ENCODE measurements around the gene IKBIP.
A peak's percentile ranks its signal among the peaks of the same experiment; 100 is the strongest.
"Not testable (repeated sequence)": the region's sequence is repeated elsewhere in the genome, so short reads cannot be mapped to it uniquely, and the experiment has no call there.

Gene IKBIP

DNA sequence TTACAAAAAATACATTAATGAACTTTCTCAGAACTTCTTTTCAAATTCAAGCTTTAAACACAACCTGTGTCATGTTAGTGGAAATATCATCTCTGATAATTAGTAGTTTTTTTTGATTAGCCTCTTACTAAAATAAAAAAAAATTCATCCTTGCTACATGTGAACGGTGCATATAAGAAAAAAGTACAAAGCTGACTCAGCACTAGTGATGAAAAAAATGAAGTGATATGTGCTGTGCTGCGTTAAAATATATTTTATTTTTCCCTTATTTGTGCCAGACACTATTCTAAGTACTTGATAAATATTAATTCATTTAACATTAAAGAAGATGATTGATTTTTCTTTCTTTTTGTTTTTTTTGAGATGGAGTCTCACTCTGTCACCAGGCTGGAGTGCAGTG lies 7.5 kb downstream of the IKBIP start:
- no peak for DNase-seq (ENCODE audit: low spot score)

DNA sequence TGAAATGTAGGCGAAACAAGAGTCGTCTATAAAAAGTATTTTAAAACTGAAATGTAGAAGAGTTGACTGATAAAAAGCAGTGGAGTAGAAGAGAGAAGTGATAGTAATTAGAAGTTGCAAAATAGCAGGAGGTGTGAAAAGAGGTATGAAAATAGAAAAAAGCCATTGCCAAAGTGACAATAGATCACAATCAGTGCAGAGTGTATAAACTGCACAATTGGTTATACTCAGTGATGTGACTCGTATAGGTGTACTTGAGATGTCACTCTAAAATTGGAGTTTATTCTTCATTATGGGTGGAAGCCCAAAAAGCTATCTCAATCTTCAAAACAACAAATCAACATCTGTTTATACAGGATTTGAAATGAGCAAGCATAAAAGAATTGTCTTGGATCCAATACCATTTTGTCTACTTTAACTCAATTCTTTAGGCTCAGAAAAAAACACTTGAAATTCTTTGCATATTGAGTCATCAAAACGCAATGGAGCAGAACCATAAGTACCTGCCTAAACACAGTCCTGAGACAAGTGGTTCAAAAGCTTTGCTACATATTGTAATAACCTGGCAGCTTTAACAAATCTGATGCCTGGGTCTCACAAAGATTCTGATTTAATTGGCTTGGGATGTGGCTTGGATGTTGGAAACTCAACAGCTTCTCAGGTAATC lies 8.8 kb downstream of the IKBIP start:
- no peak for DNase-seq (ENCODE audit: low spot score)

DNA sequence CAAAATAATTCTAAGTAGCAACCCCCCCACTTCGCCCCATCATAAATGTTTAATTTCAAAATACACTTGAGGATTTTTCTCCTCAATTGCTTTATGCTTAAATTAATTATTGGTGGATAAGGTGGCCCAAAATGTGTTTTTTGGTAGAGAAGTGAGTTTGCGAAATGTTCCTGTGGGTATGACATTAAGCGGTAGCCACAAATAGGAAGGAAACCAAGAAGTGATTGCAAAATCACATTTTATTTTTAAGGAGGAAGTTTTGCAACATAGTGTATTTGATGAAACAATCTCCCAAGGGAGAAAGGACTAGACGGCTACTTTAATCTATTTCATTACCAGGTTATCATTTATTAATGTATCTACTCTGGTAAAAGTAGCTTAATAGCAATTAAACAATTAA lies 25.6 kb downstream of the IKBIP start:
- DNase-seq (ENCODE audit: low spot score), result no peak

DNA sequence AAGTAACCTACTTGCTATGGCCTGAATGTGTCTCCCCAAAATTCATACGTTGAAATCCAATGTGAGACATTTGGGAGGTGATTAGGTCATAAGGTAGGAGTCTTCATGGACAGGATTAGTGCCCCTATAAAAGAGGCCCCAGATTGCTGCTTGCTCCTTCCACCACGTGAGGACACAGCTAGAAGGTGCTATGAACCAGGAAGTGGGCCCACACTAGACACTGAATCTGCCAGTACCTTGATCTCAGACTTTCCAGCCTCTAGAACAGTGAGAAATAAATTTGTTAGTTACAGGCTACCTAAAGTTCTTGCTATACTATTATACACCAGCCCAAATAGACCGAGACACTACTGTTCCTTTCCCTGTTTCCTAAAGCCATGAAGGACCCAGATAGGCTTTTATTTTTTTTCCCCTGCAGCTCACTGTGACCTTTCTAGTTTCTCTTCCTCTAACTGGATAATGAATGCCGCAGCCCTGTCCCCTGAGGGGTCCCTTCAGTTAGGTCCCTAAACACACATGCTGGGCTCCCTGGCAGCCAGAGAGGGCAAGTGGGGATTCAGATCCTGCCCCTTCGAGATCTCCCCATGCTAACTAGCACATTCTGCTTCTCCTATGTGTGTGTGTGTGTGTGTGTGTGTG lies 31.8 kb downstream of the IKBIP start:
- DNase-seq (ENCODE audit: low spot score), result no peak

DNA sequence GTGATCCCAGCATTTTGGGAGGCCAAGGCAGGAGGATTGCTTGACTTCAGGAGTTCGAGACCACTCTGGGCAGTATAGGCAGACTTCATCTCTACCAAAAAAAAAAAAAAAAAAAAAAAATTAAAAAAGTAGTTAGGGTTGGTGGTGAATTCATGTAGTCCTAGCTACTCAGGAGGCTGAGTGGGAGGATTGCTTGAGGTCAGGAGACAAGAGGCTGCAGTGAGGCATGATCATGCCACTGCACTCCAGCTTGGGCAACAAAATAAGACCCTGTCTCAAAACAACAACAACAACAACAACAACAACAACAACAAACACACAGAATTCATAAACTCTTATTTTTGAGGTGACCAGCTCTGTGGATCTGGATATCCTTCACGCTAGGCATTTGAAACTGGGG lies 34.0 kb downstream of the IKBIP start:
- no peak for DNase-seq (ENCODE audit: low spot score)

DNA sequence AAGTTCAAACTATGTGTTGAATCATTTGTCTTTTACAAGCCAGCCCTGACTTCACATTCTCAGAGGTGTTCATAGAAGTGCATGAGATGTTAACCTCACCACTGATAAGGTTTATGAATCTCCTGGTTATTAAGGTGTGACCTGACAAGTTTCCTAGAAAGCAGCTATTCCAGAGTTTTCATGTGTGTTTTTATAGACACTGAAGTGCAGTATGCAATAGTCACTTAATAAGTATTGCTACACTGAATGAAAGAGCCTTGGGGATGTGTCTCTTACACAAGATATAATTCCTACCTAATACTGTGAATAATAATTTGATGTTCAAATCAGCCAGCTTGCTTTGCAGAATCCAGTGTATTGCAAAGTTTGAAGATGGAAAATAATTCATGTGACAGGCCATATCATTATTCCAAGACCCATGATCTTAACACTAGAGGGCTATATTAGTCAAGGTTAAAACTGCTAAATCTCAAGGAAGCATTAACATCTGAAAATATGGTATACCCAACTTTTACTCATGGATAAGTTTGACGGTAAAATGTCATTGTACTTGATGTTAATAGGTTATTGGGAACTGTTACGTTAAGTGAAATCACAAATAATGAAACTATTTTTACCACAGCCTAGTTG lies 38.1 kb downstream of the IKBIP start:
- DNase-seq (ENCODE audit: low spot score), result no peak

DNA sequence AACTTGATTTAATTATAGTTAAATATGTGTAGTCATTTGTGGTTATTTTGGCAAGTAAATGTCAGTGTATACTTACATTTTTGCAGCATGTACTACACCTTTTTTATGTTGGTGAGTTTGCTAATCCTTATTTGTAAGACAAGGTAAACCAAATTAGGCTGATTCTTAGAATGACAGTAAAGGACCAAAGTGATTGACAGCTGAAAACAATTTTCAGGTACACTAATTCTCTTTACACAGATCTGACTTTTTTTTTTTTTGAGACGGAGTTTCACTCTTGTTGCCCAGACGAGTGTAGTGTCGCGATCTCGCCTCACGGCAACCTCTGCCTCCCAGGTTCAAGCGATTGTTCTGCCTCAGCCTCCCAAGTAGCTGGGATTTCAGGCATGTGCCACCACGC lies 42.7 kb downstream of the IKBIP start:
- DNase-seq (ENCODE audit: low spot score), result no peak

DNA sequence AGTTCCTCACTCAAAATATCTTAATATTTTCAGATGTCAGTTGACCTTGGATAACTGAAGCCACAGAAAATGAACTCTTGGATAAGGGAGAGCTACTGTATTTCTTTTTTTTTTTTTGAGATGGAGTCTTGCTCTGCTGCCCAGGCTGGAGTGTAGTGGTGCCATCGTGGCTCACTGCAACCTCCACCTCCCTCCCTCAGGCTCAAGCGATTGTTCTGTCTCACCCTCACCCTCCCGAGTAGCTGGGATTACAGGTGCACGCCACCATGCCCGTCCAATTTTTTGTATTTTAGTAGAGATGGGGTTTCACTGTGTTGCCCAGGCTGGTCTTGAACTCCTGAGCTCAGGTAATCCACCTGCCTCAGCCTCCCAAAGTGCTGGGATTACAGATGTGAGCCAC lies 47.3 kb downstream of the IKBIP start:
- DNase-seq (ENCODE audit: low spot score), result not testable (repeated sequence)

DNA sequence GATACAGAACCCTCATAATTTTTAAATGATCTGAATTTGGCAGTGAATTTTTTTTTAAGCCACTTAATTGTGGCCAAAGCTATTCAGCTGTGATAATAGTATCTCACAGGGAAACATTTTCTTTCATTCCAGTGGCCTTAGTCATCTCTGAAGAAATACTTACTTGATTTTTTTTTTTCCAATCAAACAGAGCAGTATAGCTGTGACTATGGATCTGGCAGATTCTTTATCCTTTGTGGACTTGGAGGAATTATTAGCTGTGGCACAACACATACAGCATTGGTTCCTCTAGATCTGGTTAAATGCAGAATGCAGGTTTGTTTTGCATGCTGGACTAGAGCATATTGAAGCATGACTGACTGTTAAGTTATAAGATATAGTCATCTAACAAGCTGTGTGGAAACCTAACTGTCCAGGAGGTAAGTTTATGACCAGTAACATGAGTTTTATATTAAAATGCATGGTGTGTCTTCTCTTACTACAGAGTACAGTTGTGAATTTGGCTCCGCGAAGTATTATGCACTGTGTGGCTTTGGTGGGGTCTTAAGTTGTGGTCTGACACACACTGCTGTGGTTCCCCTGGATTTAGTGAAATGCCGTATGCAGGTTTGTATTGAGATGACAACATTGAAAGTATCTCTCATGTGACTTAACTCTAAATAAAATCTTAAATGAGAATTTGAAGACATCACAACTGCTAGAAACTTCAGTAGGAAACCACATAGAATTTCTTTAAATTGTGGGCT lies 49.2 kb downstream of the IKBIP start:
- DNase-seq (ENCODE audit: low spot score), result peak; percentile 48

DNA sequence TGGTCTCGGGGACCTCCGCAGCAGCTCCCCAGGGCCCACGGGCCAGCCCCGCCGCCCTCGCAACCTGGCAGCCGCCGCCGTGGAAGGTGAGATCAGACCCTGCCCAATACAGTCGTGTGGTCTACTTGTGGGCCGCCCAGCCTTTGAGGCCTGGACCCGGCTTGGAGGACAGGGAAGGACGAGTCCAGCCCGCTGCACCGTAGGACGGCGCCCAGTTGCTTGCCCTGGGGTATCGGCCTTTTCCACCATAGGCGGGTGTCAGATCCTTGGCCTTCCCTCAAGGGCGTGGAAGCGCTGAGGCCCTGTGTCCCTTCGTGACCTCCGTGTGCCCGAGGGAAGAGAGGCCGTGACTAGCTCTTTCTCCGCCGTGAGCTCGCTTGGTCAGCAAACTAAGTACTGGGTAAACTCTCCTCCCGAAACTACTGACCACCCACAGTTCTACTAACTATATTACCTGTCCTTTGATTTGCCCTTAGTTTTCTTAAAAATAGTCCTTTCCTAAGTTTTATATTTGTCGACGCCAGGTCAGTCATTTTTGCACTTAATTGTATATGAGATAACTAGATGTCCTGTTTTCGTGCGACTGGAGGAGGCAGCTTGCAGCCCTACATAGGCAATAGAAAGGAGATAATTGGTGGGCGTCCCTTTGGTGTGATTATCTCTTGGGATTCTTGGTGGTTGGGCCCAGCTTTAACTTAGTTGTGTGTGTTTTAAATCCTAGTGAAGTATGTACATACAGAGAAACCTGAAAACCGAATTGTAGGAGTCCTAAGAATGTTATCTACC lies 50.3 kb downstream of the IKBIP start:
- no peak for DNase-seq (ENCODE audit: low spot score)

DNA sequence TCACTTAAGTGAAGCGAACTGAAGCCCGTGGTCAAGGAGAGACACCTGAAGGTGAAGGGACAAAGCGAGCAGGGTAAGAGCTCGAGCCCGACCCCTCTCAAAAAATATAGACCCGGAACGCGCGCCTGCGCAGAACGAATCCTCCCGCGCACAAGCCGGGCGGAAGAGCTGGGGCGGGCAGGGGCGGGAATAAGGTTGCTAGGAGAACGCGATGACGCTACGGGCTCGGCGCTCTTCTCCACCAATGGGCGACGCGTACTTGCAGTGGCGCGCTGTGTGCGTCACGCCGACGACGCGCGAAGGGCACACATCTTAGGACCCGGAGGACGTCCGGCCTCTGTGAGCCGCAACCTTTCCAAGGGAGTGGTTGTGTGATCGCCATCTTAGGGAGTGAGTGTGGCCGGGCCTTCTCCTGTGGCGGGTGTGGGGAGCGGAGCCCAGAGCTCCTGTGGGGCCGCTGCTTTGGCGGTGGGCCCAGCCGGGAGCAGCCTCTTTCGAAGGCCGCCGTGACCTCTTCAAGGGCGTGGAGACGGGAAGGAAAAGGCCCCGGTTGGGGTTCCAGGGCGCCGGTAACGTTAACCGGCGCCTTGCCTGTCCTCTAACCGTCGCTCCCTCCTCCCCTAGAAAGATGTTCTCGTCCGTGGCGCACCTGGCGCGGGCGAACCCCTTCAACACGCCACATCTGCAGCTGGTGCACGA lies 51.1 kb downstream of the IKBIP start, which contains the start of gene SLC25A3:
Gene SLC25A3, plus strand, starts transcription at position 336 of the 699 bp plus-strand sequence. Its CDS starts 293 bp downstream, at position 629.
- DNase-seq (ENCODE audit: low spot score), result peak; percentile 96

DNA sequence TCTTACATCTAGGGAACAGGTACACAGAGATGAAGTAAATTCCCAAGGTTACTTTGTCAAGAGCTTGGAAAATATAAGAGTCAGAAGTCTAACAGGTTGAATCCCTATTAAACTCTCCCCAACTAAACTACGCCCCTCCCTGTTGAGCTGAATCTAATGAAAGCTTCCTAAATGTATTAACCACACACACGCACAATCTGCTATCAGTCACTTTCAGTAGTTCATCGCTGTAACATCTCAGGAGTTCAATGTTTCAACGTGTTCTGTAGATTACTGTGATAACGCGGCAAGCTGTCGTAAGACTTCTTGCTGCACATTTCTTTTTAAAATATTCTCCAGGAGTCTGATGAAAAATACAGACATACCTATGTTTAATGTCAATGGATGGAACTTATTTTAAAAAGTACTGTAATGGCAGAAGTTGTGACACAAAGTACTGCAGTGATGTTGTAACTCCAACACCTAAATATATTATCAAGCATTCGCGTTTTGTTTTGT lies 51.7 kb downstream of the IKBIP start:
- no peak for DNase-seq (ENCODE audit: low spot score)

DNA sequence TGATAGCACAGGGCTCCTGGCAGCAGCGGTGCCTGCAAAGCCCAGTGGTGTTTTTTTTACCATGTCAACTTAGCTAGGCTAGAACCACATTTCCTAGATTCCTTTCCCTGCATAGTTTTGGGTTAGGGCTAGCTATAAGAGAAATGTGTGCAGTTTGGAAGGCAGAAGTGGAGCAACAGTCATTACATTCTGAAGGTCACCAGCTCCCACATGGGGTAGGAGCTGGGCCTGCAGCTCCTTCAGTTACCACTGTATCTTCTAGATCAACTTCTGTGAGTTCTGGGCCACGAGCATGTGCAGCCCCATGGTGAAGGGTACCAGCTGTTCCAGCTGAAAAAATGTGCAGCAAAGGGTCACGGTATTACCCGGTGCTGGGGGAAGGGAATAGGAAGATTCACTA lies 53.4 kb downstream of the IKBIP start:
- no peak for DNase-seq (ENCODE audit: low spot score)

DNA sequence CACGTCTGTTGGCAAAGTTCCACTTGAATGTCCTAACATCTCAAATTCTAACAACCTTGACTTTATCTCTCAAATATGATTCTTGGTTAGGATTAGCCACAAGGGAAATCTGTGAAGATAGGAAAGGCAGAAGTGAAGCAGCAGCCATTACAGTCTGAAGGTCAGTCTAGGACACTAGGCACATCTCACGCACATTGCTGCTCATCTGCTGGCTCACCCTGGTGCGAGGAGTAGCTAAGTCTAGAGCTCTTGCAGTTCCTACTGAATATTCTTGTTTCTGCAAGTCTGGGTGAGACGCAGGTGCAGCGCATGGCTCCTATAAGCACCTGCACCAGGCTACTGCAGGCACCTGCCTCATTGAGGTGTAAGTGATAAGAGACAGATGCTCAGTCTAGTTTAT lies 57.5 kb downstream of the IKBIP start:
- DNase-seq (ENCODE audit: low spot score), result no peak

DNA sequence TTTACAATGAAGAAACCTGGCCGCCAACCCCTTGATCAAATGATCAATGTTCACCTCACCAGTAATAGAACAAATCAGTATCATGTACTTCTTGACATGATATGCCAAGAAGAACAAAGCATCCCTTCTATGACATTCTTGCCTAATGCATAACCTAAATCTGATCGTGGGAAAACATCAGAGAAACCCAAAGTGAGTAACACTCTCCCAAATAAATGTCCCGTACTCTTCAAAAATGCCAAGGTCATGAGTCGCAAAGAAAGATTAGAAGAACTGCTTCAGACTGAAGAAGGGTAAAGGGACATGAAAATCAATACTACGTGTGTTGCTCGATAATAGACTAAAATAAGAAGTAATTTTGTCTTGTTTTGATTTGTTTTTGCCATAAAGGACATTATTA lies 62.5 kb downstream of the IKBIP start:
- DNase-seq (ENCODE audit: low spot score), result no peak

DNA sequence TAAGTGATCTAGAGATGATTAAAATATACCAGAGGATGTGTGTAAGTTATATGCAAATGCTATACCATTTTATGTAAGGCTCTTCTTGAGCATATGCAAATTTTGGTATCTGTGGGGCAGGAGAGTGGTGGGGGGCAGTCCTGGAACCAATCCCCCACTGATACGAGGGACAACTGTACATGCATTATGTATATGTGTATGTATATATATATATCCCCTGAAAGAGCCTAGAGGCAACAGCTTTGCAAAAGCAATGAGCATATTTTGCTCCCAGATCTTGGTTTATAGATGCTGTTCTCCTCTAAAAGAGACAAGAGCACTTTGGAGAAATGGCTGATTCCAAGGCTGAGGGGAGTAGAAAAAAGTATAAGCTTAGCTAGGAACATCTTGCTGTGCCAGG lies 63.5 kb downstream of the IKBIP start:
- DNase-seq (ENCODE audit: low spot score), result no peak

DNA sequence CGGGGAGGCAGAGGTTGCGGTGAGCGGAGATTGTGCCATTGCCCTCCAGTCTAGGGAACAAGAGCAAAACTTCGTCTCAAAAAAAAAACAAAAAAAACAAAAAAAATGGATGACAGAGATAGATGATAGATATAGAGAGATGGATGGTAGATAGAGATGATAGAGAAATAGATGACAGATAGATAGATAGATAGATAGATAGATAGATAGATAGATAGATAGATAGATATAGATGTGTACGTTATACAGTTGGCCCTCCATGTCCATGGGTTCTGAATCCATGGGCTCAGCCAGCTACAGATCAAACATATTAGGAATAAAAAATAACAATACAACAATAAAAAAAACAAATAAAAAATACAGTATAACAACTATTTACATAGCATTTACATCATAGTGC lies 63.9 kb downstream of the IKBIP start:
- DNase-seq (ENCODE audit: low spot score), result no peak

DNA sequence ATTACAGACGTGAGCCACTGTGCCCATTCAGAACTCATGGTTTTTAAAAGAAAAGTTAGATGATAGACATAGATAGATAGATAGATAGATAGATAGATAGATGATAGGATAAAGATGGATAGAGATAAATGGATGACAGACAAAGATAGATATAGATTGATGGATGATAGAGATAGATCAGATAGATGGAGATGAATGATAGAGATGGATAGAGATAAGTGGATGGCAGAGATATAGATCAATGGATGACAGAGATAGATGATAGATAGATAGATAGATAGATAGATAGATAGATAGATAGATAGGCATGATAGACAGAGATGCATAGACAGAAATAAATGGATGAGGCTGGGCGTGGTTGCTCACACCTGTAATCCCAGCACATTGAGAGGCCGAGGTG lies 64.8 kb downstream of the IKBIP start:
- no peak for DNase-seq (ENCODE audit: low spot score)

DNA sequence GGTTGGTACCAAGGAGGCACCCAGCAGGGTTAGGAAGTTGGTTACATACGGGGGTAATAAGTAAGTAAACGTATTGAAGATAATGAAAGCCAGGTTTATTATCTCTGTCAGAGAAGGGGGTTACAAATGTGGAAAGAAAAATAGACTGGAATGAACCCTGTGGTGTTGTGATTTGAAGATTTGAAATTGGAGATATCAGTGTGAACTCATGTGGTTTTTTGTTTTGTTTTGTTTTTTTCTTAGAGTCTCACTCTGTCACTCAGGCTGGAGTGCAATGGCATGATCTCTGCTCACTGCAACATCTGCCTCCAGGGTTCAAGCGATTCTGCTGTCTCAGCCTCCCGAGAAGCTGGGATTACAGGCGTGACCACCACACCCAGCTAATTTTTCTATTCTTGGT lies 65.2 kb downstream of the IKBIP start:
- DNase-seq (ENCODE audit: low spot score), result no peak

DNA sequence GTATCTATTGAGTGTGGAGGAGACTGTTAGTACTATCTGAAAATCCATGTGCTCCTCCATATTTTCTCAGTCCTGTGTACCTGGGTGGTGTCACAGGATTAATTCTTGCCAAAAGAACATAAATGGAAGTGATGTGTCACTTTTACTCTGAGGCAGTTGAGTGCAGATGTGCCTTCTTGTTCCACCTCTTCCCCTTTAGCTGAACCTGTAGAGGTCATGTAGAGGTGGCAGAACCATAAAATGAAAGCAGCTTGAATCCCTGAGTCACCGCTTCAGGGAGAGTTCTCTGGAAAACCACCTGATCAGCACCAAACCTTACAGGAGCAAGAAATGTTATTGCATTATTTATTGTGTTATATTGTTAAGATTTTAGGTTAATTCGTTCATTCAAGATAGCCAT lies 65.8 kb downstream of the IKBIP start:
- DNase-seq (ENCODE audit: low spot score), result no peak

DNA sequence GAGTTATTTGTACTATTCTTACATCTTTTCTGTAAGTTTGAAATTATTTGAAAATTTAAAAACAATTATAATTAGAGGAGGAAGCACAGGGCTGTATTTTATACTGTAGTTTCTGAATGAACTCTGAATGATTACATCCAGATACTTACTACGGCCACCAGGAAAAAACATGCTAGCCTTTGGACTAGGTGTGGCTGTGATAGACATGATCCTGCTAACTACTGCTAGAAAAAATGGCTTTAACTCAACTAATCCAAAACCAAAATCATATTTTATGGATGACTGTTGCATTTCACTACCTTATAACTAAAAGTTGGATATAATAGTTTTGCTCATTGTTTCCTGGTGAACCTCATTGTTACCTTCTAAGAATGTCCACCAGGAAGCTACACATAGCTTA lies 66.2 kb downstream of the IKBIP start:
- no peak for DNase-seq (ENCODE audit: low spot score)

All from COLO829 (cell line).